Measurements from ENCODE around the gene MED27. TPM values are rescaled to one million over a fixed set of nuclear protein-coding genes. Genes with fewer than 3 reads are reported as not detected.
A peak's percentile ranks its signal among the peaks of the same experiment; 100 is the strongest.

The MED27 gene, protein sequence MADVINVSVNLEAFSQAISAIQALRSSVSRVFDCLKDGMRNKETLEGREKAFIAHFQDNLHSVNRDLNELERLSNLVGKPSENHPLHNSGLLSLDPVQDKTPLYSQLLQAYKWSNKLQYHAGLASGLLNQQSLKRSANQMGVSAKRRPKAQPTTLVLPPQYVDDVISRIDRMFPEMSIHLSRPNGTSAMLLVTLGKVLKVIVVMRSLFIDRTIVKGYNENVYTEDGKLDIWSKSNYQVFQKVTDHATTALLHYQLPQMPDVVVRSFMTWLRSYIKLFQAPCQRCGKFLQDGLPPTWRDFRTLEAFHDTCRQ
- 15.8 TPM for total RNA-seq
- long read RNA-seq, transcript MED27-201 (8 exons, 1,431 nt), result major isoform, 13 of 30 reads
- long read RNA-seq, partial matches to known transcripts, result 0 of 30 reads
- long read RNA-seq, other reads (novel, unspliced or antisense), result 17 of 30 reads

DNA sequence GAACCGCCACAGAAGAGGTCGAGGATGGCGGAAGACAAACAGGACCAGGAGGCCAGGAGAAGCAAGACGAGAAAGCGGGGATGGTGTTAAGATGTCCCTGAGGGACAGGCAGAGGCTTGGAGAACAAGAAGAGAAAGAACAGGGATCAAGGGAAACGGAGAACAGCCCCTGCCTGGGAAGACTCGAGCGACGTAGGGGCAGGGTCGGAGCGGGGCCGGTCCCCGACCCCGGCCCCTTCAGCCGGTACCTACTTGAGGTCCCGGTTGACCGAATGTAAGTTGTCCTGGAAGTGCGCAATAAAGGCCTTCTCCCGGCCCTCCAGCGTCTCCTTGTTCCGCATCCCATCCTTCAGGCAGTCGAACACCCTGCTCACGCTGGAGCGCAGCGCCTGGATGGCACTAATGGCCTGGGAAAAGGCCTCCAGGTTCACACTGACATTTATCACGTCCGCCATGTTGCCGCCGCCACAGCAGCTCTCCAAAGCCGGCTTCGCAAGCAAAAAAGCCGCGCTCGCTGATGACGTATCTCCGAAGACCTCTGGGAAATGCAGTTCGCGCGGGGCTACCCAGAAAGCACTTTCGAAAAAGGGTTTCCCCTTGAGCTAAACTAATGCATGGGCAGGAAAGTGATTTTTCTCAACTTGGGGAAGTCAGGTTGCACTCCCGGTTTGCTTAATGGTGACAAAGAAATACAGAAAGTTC, at the start of gene MED27:
Gene MED27 (minus strand): TSS at position 477 of the 701 bp plus-strand sequence. CDS start 23 bp downstream, at position 454.
- peak; percentile 96 for DNase-seq (ENCODE audit: low spot score)

DNA sequence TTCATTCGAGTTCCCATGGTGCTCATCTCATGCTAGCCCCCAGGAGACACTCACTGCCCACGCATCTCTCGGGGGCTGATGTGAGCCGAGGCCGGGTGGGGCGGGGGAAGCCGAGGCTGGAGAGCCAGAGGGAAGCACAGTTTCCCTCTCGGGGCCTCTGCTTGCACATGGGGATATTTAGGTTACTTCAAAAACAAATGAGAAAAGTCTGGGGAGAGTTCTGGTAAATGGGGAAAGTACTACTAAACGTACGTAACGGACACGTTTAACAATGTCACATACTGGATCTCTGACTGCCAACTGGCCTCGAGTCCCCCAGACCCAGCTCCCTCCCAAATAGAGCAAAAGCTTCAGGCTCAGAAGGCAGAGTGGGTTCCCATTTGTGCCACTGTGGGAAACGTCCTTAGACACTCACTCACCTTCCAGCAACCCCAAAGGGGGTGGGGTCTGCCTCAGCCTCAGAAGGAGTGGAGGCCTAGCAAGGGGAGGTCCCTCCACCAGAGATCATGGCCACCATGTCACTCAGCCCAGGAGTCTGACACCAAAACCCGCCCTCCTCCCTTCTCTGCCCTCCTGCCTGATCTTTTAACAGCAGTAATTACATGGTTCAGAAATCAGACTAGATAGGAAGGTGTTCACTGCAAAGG, 48.3 kb upstream of the MED27 start:
- no peak for DNase-seq (ENCODE audit: low spot score)

DNA sequence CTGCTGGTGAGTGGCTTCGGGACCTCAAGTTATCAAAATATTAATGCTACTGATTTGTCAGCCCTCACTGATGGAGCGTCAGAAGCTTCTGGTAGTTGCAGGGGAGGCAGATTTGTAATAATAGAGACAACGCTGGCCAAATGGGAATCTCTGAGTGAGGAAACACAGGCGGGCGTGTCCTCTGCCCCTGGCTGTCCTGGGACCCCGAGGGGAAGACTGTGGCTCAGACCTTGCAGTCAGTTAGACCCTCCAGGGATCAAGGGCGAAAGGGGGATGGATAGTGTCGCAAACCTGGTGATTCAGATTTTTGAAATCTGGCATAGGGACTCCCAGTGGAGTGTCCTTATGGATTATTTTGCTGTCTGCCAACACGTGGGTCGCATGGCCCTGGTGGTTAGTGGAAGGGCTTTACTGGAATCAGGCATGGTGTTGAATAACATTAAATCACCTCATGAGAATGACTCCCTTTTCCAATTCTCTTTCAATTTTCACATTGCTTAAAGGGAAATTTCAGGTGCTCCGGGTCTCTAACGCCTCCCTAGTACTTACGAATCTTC, 47.1 kb upstream of the MED27 start:
- no peak for DNase-seq (ENCODE audit: low spot score)

DNA sequence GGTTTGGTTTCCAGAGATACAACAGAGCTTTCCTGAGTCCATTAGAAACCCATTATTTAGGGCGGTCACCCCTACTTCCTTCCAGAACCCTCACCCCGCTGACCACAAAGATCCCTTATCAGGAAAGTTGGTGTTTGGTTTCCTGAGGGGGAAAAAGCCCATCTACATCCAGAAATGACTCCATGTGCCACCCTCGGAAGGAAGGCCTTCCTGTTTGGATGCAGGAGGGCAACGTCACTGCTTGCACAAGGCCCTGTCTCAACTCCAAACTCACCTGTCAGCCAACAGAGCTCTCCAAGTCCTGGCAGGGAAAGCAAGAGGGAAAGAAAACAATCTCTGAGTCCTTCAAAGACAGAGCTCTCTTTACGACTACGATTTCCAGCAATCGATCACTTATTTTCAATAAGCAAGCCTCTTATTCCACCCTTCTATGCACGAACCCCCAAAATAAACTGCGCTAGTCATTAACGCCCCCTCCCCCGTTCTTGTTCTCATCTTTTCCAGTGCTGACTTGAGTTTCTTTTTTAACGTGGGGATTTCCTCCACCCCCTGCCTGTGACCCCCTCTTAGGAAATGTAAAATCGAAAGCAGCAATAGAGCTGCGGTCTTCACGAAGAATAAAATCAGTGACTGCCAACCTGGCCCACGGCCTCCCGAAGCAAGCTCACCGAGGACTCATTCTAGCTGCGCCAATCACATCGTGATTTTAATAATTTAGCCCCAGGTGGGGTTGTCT, 46.4 kb upstream of the MED27 start:
- no peak for DNase-seq (ENCODE audit: low spot score)

DNA sequence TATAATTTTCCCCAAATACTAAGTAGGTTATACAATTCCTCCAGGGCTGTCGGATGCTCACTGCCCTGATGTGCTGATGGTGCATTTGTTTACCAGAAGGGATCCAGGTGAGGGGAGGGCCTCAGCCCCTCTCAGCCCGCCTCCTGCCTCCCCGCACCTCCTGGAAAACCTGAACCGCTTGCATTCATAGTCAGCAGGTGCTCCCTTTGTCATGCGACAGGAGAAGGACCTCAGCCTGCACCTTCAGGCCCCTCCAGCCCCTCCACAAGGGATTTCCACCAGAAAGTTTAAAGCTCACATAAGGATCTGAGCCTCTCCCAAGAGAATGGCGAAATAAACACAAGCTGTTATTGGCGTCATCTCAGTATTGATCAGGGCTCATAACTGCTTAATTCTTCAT, 45.7 kb upstream of the MED27 start:
- DNase-seq (ENCODE audit: low spot score), result no peak

DNA sequence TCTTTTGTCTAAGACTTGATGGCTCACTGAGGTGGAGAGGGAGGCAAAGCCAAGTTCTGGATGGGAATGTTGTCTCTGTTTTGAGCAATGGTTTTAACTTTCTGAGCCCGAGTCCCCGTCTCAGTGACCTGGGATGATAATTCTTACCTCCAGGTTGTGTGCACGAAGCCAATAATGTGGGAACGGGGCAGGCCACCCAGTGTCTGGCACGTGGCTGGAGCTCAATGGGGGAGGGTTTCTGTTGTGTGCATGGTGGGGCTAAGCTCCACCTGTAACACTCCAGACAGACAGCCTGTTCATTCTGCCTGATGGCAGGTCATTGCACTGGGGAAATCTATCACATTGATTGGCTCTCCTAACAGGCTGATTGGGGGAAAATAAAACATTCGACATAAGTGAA, 45.1 kb upstream of the MED27 start:
- DNase-seq (ENCODE audit: low spot score), result no peak

DNA sequence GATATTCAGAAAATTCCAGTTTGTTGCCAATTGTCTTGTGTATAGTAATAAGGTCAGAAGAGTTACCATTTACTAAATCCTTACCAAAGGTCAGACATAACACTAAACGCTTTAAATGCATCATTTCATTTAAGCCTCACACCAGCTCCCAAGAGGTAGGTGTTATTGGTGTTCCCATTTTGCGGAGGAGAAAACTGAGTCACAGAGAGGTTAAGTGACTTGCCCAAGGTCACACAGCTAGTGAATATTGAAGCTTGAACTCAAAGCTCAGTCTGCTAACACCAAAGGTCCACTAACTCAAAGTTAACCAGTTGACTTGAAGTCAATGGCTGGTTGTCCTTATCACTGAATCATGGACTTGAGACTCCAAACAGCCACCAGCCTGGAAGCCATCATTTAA, 41.4 kb upstream of the MED27 start:
- no peak for DNase-seq (ENCODE audit: low spot score)

DNA sequence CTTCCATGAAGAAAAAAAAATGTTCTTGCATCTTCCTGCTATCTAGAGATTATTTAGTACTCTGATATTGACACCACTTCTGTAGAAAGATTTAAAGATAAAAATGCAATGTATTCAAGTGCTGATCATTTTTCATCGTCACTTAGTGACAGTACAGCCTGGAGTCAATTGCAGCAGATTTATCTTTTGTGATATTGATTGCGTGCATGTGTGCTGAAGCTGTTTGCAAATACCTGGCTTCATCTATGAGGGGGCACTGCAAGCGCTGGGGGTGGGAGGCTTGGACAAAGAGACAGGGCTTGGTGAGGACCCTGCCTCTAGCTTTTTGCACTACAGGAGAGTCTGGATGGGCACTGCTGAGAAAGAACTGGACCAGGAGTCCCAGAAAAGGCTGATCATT, 38.0 kb upstream of the MED27 start:
- no peak for DNase-seq (ENCODE audit: low spot score)

DNA sequence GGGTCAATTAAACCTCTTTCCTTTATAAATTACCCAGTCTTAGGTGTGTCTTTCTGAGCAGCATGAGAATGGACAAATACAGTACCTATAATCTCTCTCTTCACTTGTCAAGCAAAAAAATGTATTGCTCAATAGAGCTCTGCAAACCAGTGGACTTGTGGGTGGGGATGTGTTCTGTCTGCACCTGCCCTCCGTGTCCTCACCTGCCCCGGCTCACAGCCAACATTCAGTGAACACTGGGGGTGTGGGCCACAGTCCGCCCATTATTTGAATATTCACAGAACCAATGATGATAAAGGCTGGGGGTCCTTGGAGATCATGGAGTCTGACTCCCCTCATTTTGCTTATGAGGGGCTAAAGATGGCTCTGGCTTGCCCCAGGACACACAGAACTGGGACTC, 36.9 kb upstream of the MED27 start:
- DNase-seq (ENCODE audit: low spot score), result no peak

DNA sequence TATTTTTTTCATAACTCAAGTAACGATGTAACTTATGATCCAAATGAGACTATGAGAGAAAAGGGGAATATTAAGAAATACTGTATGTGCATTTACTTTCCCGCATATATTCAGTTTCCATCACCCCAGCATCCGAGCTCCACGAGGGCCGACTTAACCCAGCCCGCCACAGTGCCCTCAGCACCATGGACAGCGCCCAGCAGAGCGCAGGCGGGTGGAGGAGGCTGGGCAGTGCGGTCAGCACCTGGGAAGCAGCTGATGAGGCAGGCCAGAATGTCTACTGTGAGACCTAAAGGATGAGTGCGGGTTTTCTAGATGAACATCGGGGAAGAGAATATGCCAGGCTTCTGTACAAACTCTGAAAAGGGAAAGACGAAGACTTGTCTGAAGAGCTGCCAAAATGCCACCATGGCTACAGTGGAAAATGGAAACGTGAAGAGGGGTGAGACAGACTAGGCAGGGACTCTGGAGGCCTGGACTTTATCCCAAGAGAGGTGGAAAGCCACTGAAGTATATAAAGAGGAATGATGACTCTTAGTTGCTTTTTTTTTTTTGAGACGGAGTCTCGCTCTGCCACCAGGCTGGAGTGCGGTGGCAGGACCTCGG, 34.5 kb upstream of the MED27 start:
- DNase-seq (ENCODE audit: low spot score), result no peak

DNA sequence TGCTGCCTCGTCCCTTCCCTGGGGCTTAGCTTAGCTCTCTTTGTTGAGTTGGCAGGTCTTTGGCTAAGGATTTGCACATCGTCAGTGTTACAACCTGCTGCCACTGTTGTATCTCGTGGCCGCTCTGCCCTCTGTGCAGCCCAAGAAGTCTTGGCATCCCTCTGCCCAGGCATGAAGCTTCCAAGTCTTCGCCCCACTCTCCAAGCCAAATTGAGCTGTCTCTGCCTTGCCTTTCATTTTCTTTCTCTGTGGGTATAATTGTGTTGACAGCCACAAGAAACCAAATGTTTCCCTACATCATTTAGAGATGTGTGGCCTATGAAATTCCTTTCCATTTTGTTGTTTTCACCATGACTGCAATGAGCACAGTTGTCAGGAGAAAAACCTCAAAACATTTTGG, 29.6 kb upstream of the MED27 start:
- no peak for DNase-seq (ENCODE audit: low spot score)

DNA sequence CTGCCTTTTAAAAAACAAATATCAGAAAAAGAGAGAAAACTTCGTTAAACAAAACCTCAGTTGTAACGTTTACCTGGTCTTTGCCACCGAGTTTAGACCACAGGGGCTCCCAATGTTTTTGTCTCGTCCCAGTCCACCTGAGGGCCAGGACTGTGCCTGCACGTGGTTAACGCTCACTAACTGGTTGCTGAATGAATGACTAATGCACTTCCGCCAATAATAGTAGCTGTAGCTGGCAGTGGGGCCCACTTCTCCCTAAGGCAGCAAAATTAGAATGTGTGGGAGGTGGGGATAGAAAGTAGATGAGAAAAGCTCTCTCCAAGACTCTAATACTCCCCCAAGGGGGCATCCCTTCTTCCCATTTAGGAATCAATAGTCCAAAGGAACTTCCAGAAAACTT, 29.1 kb upstream of the MED27 start:
- DNase-seq (ENCODE audit: low spot score), result no peak

DNA sequence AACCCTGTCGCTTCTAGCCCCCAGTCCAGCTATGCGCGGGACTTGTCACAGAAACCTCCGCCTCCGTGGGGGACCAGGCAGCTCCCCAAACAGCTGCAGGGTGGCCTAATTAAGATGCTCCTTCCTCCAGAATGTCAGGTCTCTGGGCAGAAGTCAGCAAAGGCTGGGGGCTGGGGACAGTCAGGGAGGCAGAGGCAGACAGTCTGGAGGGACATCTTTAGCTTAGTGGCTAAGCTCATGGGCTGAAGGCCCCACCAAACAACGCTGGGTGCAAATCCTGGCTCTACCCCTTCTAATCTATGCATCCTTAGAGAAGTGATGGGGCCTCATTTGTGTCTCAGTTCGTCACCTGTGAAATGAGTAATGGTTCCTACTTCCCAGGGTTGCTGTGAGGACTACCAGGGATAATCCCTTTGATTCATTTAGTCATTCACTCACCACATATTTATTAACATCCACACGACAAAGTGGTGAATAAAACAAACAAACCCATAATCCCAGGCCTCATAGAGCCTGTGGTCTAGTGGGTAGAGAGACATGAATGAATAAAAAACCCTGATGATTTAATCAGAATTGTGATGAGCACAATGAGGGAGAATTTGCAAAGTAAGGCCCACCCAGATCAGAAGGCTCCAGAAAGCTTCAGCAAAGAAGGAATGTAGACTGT, 20.2 kb upstream of the MED27 start:
- no peak for DNase-seq (ENCODE audit: low spot score)

DNA sequence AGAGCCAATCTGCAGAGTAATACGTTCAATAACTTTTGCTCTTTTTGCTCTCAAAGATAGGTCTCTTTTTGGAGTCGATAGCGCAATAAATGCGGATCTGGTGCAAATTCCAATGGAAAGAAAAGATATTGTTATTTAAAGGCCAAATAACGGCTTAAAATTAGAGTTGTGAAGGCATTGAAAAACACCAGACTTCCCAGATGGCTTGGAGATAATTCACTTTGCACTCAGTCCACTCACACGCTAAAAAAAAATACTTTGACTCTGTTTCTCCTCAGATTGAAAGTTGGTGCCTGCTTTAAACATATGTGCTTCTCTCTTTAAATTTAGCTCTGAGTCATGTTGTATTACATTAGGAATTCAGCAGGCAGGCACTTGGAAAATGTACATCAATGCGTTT, 19.5 kb upstream of the MED27 start:
- no peak for DNase-seq (ENCODE audit: low spot score)

DNA sequence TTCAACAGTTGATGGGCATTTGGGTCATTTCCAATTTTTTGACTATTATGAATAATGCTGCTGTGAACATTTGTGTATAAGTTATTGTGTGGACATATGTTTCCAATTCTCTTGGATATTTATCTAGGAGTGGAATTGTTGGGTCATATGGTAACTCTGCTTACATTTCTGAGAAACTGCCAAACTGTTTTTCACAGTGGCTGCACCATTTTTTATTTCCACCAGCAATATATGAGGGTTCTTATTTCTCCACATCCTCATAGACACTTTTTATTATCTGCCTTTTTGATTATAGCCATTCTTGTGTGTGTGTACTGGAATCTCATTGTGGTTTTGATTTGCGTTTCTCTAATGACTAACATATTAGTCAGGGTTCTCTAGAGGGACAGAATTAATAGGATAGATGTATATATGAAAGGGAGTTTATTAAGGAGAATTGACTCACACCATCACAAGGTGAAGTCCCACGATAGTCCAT, 14.7 kb upstream of the MED27 start:
- DNase-seq (ENCODE audit: low spot score), result no peak

DNA sequence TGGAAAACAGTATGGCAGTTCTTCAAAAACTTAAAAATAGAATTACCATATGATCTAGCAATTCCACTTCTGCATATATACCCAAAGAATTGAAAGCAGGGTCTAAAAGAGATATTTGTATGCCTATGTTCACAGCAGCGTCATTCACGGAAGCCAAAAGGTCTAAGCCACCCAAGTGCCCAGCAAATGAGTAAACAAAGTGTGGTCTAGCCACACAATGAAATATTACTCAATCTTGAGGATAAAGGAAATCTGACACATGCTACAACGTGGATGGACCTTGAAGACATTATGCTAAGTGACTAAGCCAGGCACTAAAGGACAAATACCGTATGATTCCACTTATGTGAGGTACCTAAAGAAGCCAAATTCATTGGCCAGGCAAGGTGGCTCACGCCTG, 11.1 kb upstream of the MED27 start:
- DNase-seq (ENCODE audit: low spot score), result no peak

DNA sequence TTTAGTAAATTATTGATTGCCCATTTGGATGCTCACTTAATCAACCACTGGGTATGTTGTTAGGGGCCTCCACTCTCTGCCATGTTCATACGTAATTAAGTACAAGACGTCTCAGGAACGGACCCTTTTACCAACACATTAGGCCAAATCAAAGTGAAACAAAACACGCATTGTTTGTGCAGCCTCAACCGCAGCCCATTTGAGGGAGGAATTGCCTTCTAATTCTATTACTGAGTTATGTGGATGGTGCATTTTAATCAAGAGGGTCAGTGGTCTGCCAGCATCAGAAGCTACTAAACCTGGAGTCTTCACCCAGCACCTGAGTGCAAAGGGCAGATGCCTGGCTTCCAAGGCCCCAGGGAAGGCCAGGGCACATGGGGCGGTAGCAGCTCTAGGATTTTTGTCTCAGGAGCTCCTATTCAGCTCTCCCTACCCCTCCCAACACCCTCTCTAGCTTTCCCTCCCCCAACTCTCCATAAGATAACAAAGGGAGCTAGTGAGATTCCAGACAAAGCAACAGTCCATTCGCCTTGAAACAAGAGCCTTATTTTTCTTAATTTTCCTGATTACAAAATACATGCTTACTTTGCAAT, 7.9 kb upstream of the MED27 start:
- no peak for DNase-seq (ENCODE audit: low spot score)

DNA sequence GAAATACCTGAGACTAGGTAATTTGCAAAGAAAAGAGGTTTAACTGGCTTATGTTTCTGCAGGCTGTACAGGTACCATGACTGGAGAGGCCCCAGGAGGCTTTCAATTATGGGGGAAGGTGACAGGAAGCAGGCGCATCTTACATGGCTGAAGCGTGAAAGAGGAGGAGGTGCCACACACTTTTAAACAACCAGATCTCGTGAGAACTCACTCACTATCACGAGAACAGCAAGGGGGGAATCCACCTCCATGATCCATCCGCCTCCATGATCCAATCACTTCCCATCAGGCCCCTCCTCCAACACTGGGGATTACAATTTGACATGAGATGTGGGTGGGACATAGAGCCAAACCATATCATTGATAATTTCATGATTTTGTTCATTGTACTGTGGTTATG, 2.5 kb upstream of the MED27 start:
- DNase-seq (ENCODE audit: low spot score), result no peak

DNA sequence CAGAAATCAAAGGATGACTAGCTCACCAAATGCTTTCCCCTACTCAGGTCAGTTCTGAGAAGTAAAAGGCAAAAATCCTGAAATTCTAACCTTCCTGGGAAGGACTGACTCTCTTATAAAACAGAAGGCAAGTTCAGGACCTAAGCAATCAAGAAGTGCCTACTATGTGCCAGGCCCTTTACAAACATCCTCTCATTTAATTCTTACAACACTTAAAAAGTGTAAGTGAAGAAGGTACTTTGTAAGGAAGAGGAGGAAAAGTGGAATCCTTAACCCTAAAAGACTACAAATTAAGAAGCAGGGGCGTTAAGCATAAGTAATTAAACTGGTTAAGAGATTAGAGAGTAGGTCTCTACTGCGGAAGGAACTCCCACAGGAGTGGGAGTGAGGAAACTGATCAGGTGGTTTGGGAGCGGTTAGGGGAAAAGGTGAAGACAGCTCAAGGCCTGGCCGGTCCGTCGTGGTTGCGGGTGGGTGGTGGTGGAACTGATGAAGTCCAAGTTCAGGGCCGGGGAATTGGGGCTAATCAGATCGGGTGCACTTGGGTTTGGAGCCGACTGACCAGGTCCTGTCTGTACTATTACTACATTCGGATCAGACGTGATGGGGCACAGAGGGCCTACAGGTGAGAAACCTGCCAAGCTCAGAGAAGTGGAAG, 839 bp downstream of the MED27 start:
- DNase-seq (ENCODE audit: low spot score), result no peak
